HG03103 (cell line): ENCODE results near the gene SLC44A4.

Source experiments
- ATAC-seq: cut with Tn5 transposase; IDR thresholded peaks from one replicate; pipeline ENCODE4 v1.9.1; 2021; ENCODE audit warnings: low read depth; ENCODE audit not compliant: unreplicated experiment

SLC44A4 gene

DNA sequence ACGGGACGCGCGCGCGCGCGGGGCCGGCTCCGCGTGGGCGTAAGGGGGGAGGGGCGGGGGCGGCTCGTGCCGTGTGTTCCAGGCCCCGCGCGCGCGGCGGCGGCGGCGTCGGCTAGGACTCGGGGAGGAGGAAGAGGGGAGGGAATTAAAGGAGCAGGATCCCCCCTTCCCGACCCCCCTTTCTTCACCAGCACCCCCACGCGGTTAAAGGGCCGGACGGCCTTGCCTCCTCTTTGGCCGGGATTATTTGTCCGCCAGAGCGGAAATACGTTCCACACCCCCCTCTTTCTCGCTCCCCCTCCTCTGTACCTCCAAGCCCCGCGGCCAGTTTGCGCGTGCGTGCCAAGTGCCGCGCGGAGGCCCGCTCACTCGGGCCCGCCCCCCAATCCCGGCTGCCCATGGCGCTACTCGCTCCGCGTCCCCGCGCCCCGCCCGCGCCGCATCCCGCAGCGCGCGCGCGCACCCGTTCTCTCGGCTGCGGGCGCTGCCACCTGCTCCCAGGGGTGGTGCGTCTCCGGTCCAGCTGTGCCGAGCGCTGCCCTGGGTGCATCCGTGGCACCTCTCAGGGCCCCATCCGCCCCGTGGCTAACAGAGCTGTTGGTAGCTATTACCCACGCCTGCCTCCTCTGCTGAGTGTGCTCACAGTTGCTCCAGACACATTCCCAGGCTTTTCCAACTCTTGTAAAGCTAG is 23.3 kb upstream of the SLC44A4 start, which contains the start of gene ZBTB12:
ZBTB12 (minus strand) TSS at position 134 of the 691 bp plus-strand sequence. CDS start 781 bp downstream, outside the sequence.
- ATAC-seq, result peak; percentile 49

DNA sequence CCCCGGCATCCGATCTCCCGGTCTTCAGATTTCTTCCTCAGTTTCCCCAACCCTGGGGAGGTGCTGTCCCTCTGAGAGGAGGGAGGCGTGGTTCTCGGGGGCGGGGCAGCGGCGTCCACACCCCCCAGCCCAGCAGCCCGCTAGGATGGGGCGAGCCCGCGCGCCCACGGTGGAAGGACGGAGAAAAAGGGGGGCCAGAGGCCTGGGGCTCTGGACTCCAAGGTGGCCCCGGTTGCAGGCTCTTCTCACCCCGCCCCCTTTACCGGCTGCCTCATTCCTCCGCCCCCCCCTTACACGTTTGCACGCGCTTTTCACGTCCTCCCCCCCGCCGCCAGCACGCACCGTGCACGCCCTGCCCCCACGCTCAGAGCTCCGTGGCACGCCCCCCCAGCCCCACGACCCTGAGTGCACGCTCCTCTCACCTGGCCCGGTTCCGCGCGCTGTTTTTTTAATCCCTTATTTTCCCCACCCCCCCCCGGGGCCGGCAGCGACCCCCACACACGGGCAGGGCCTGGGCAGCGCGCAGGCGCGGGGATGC is 22.7 kb upstream of the SLC44A4 start:
- ATAC-seq, result no peak

DNA sequence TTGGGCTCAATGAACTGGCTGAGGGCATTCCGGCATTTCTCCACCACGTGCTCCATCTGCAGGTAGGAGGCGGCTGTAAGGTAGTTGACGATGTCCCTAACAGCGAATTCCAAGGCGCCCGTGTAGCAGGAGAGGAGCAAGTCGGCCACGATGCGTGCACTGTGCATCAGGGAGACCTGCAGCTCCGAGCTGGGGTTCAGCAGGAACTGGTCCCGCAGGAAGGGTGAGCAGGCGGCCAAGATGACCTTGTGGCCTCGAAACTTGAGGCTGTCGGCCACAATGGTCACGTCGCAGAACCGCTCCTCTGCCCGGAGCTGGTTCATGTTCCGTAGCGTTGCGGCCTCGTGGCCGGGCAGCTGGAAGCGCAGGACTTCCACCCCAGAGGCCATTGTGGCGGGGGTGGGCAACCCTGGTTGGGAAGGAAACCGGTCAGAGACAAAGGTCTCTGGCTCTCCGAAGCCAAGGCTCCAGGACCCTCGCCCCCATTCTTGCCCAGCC is 22.2 kb upstream of the SLC44A4 start:
- ATAC-seq, result no peak

DNA sequence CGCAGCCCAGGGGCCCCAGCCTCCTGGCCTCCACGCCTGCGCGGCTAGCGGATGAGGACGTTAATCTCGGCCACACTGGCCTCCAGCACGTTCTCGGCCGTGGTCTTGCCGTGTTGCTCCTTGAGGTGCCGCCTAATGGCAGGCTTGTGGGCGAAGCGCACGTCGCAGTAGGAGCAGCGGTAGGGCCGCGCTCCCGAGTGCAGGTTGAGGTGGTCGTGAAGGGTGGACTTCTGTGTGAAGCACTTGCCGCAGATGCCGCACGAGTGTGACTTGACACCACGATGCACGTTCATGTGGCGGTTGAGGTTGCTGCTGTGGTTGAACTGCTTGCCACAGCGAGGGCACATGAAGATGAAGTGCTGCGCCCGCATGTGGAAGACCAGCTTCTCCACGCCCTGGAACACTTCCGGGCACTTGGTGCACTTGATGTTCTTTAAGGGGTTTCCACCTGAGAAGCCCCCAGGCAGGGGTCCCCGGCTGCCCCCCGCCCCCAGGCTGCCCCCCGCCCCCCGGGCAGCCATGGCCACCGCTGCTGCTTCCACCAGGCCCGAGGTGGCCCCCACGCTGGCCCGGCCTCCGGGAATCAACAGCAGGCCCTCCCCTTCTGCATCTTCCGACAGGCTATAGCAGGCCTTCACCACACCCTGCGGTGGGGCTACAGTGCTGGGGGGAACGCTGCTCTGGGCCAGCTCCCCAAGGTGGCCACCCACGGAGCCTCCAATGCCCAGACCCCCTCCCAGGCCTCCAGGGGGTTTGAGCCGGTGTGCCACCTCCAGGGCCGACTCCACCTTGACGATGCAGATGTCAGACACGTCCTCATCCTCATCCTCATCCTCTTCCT is 21.3 kb upstream of the SLC44A4 start:
- no peak for ATAC-seq

DNA sequence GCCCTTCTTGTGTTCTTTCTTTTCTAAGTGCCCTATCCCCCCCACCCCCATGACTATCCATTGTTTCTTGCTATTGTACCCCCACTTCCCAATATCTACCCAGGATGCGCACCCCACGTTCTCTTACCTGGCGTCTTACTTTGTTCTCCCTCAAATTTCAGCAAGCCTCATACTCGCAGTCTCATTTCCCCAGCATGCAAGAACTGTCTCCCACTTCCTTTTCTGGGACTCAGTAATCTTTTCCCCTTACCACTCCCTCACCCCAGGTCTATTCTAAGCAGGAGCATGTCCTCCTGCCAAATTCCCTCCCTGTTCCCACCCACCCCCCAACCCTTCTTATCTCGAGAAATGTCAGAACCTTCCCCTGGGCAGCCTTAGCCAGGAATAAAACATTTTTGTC is 20.4 kb upstream of the SLC44A4 start:
- ATAC-seq, result no peak

DNA sequence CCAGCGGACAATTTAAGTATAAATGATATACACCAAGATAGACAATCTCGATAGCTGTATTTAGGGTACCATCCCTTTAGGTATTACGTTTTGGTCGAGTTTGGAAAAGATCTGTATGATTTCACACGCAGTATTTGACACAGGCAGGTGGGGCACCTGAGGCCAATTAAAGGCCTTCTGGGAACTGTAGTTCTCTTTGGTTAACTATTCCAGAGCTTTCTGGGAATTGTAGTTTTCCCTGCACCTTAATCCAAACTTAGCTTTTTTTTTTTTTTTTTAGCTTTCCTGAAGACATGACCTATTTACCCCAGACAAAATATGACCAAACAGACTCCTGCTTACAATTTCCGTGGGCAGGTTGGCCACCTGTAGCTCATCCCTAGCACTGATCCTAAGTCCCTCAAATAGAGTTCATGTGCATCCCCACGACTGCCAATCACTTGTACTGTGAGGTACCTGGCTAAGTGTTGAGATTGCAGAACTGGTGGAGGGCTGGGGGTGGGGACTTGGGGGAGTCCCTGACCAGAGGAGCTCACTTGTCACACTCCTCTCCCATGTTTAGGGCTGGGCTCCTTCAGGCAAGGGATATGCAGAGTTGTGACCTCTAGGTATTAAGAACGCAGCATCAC is 19.7 kb upstream of the SLC44A4 start:
- ATAC-seq, result no peak

DNA sequence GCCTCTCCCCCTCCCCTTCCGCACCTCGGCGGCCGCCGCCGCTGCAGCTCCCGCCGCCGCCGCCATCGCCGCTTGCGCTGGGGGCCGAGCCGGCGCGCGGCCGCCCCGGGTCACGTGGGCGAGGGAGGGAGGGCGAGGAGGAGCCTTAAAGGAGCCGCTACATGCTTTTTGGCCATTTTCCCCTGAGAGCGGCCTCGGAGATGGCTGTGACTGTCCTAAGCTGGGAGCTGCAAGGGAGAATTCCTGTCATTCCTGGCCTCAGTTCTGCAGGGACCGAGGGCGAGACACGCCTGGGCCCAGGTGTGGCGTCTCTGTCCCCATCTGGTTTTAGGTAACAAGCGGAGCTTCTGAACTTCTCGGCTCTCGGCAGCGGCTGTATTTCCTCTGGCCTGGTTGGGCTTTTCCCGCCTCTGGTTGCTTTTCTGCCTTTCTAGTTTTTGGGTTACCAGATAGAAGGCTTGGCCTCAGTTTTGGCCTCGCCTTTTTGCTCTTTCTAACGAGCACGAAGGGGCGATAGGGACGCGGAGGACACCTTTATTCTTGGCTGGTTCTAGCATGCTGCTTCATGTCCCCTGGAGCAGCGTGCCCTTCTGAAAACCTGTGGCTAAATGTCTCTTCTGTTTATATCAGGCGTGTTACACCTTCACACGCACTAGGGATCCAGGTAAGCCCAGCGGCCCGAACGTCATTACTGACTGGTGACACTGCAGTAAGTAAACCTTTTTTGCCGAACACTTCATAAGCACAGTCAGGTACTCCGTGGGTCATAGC is 19.0 kb upstream of the SLC44A4 start, which contains the start of gene EHMT2:
EHMT2 (minus strand) TSS at position 87 of the 771 bp plus-strand sequence; CDS start at position 66, 21 bp downstream.
- no peak for ATAC-seq

DNA sequence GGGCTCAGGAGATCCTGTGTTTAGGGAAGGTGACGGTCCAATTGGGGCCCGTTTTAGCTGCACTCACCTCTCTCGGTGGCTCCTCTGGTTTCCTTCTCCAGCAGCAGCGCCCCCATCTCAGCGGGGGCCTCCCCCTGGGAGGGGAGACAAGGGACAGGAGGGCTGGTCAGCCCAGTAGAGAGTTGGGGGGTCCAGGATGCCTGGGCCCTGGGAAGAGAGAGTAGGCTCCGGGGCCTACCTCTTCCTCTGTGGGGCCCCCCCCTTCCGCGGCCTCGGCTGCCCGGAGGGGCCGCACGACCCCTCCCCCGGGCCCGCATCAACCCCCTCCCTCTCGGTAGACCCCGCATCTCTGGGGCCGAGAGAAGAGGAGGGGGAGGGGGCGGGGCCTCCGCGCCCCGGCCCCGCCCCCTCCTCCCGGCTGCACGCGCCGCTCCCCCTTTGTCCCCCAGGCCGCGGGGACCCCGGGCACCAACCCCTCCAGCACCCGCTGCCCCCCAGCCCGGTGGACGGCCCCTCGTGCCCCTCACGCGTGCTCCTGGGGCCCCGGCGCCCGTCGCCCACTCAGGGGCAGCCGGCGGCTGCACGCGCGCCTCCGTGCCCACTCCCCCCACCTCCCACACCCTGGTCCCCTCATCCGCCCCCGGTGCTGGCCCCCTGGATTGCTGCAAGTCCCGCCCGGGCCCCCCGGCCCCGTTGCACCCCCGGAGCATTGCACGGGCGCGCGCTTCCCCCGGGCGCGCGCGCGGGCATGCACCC is 18.2 kb upstream of the SLC44A4 start:
- ATAC-seq, result no peak

DNA sequence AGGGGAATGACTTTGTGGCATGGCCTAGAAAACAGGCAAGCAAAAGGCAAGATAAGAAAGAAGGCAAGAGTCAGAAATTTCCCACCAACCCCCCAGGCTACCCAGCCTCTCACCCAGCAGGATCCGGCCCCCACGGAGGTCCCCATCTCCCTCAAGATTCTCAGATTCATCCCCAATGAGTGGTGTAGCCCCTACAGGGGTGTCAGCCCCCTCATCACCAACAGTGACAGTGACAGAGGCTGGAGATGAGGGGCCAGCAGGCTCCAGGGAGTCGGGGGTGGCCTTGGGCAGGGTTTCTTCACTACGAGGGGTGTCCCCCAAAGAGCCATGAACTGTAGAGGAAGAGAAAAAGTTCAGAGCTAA is 17.7 kb upstream of the SLC44A4 start:
- no peak for ATAC-seq

DNA sequence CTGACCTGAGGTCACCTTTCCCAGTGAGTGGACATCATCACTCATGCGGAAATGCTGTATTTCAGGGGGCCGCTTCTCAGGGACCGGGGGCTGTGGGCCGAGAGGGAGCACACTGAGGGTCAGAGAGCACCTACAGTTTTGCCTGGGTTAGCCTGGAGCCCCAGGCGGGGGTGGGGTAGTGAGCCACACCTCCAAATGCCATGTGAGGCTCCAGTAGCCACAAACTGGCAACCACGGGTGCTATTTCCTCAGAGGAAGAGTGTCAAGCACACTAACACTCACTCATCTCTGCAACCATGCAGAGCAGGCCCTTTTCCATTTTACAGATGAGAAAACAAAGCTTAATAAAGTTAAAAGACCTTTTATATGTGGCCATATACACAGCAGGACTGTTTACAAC is 14.0 kb upstream of the SLC44A4 start:
- no peak for ATAC-seq

DNA sequence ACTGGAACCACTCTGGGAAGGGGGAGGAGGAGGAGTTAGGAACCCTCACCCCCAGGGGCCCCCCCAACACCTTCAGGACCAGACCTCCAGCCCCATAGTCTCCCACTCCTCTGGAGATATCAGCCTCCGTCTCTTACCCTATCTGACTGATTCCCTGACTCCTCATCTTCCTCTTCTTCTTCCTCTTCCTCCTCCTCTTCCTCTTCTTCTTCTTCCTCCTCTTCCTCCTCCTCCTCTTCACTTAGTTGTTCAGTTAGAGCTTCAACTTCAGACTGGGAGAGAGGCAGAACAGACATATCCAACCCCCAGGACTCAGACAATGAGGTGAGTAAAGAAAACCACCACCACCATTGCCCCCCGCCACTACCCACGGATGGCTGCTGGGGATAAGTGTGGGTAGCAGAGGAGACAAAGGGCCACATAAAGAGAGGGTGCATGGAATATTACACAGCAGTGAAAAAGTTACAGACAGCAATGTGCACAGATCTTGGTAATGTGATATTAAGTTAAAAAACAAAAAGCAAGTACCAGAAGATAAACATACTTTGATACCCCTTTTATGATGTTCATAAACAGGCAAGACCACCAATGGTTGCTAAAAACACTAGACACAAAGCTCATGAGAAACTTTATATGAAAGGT is 10.7 kb upstream of the SLC44A4 start:
- no peak for ATAC-seq

DNA sequence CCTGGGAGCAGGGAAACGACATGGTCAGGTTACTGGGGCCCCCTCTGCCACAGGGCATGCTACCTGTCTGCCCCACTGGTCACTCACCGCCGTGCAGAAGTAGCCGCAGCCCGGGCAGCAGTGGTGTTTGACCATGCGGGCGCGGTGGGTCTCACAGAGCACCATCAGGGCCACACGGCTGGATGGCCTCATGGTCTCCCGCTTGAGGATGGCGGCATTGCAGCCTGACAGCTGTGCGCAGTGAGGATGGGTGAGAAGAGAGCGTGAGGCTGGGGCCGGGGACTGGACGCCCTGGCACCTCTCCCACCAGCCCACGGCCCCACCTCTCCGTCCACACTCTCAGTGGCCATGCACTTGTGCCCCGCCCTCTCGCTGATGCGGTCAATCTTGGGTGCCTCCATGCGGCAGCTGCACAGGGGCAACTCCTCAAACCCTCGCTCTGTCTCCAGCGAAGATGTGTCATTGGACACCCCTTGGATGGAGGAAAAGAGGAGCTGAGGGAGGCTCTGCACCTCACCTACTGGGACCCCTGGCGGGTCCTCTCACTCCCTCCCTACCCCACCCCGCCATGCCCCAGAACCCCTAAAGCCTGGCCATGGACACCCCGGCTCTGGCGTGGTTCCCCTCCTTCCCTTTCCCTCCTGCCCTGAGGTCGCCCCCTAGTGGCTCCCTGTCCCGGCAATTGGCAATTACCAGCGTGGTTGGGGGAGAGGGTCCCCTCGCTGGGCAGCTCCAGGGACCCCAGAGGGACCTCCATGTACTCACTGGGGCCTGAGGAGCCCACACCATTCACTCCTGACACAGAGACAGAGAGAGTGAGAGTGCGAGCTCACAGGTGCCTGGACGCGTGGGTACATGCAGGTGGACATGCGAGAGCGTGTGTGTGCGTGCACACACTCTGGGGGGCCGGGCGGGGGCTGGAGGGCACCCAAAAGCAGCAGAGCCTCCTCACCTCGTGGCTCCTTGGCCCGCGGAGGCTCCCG is 9.8 kb upstream of the SLC44A4 start:
- ATAC-seq, result no peak

DNA sequence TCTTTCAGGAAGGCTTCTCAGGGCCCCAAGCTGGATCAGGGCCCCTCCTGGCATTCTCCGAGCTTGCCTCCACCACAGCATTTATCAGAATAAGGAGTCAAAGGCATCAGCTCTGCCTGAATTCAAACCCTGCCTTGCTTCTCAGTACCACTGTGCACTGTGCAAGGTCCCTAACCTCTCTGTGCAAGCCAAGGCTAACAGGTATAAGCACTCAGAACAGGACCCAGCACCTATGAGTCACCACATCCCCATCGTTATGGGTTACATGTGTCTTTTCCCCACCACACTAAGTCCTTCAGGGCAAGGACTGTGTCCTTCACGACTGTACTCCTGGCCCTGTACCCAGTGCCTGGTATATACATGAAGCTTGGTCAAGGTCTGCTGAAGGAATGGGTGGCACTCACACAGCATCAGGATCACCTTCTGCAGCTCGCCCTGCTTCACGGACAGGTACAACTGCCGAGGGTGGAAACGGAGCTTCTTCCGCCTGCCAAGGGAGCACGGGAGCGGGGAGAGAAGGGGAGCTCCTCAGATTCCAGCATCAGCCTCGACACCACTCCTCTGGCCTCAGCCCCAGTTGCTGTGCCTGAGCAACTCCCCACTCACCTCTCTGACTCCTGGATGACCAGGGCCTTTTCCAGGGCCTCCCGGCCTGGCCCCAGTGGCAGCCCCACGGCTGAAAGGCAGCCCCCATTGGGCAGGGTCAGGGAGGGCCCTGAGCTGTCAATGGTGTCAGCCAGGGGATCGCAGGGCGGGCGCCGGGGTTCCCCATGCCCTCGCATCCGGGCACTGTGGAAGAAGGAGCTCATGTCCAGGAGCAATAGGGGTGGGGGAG is 8.6 kb upstream of the SLC44A4 start:
- no peak for ATAC-seq

DNA sequence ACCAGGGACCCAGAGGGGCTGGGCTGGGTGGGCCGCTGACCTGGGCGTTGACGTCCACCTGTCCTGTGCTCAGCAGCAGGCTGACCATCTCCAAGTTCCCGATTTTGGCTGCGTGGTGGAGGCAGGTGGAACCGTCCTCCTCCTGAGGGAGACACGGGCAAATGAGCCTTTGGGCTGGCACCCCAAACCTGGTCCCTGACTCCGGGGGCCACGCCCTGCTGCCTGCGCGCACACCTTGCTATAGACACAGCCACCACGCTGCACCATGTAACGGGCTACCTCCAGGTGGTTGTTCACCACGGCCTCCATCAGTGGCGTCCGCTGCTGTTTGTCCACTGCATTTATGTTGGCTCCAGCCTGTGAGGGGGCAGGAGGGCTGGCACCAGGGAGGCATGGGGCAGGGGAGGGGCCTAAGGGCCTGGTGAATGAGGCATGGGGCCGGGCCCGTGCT is 7.8 kb upstream of the SLC44A4 start:
- ATAC-seq, result no peak

DNA sequence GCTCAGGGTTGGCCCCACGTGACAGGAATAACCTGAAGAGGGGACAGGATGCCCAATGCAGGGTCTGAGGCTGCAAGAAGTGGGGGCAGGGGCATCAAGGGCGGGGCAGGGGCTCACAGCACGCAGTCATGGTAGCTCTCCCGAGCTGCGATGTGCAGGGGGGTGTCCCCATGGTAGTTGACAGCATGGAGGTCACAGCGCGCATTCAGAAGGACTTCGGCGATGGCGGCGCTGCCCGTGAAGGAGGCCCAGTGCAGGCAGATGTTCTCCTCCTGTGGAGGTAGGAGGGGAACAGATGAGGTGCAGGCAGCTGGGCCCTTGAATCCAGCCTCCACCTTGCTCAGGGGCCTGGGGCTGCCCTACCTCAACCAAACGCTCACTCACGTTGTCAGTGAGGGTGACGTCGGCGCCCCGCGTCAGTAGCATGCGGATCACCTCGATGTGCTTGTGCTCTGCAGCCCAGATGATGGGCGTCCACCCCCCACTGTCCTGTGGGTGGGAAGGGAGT is 5.8 kb upstream of the SLC44A4 start:
- no peak for ATAC-seq

DNA sequence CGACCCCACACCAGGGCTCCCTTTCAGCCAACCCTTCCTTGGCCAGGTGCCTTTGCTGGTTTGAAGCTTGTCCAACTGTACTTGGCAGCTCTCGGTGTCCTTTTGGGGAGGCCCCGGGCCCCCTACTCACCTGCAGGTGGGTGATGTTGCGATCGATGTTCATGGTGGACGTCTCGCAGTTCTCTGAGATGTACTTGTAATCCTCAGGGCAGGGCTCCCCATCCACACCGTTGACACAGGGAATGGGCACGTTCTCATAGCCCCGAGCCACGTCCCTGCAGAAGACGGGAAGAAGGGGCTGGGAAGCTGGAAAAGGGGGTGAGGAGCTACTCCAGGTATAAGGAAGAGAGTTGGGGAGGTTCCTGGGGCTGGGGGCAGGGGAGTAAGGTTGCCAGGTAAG is 4.9 kb upstream of the SLC44A4 start:
- ATAC-seq, result no peak

DNA sequence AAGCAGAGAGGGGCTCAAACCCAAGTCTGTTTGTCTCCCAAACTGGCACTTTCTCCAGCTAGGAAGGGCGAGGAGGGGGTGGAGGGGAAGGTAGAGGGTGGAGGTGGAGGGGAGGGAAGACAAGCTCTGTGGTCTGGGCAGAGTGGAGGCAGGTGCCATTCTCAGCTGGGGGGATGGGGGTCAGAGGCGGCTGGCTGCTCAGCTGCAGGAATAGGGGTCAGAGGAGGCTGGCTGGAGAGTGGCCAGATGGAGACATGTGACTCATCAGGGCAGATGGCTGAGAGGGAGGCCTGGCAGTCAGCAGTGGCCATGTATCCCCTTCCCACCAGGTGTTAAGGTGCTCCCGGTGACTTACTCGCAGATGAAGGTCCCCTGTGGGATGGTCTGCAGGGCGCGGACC is 3.5 kb upstream of the SLC44A4 start:
- no peak for ATAC-seq
